H1 (cell line): ENCODE results near the gene BTBD1. TPM values are rescaled to one million over a fixed set of nuclear protein-coding genes. Genes with fewer than 3 reads are reported as not detected.

Source experiments
- CTCF ChIA-PET: fragments of 300-600 bp; sonication (Branson Sonifier 250); formaldehyde crosslinking; loops from one replicate; lab custom pipeline; 2021; ENCODE audit not compliant: partially characterized antibody; lab: Charles Lee
- POLR2A ChIA-PET: fragments of 300-600 bp; sonication (Branson Sonifier 250); formaldehyde crosslinking; loops from one replicate; lab custom pipeline; 2021; ENCODE audit warnings: inconsistent platforms; ENCODE audit not compliant: partially characterized antibody; lab: Charles Lee
- DNase-seq, 2 experiments: peaks; one replicate each; pipeline versions ENCODE4 v3.0.0 to v3.0.0-alpha.2; 2010 to 2022; ENCODE audit warnings: low spot score in 2 of 2, low read depth in 1 of 2, mixed read lengths in 1 of 2
- FAIRE-seq: peaks from 2 replicates; lab custom pipeline; 2011; peaks lifted over from hg19 to GRCh38; lab: Jason Lieb, UNC
- H2AFZ ChIP-seq: 2 replicates; pipeline ENCODE4 v1.8.1; 2012; ENCODE audit warnings: low read length, inconsistent platforms
- H2AK5ac ChIP-seq: 2 replicates; pipeline ENCODE4 v1.6.1; 2013; ENCODE audit warnings: low read depth, low read length
- H2BK120ac ChIP-seq: replicated peaks from 2 replicates; pipeline ENCODE3; 2013; ENCODE audit warnings: low read depth, low read length, inconsistent platforms
- H2BK12ac ChIP-seq: 2 replicates; pipeline ENCODE4 v1.6.1; 2013; ENCODE audit warnings: low read depth, low read length
- H2BK15ac ChIP-seq: 2 replicates; pipeline ENCODE4 v1.6.1; 2013; ENCODE audit warnings: low read length
- H2BK20ac ChIP-seq: 2 replicates; pipeline ENCODE4 v1.6.1; 2013; ENCODE audit warnings: low read length
- H2BK5ac ChIP-seq: 2 replicates; pipeline ENCODE4 v1.6.1; 2013; ENCODE audit warnings: low read depth, low read length
- H3K14ac ChIP-seq: 2 replicates; pipeline ENCODE4 v1.6.1; 2013; ENCODE audit warnings: inconsistent platforms; ENCODE audit not compliant: insufficient read length
- H3K18ac ChIP-seq: 2 replicates; pipeline ENCODE4 v1.6.1; 2013; ENCODE audit warnings: low read length; ENCODE audit errors: extremely low read depth
- H3K23ac ChIP-seq: 2 replicates; pipeline ENCODE4 v1.6.1; 2013; ENCODE audit warnings: inconsistent platforms; ENCODE audit not compliant: insufficient read length
- H3K23me2 ChIP-seq: 2 replicates; pipeline ENCODE4 v1.6.1; 2013; ENCODE audit warnings: low read depth, low read length
- H3K27ac ChIP-seq: 2 replicates; pipeline ENCODE4 v1.6.1; 2011; ENCODE audit warnings: low read depth, low read length, inconsistent platforms
- H3K27me3 ChIP-seq, 4 experiments: replicated peaks in 1 of 4; 1 replicate in 1 of 4; 2 replicates in 3 of 4; pipeline versions ENCODE4 v1.6.1 to v1.8.1; 2011 to 2013; ENCODE audit warnings: low read length in 3 of 4, mild to moderate bottlenecking in 3 of 4, inconsistent platforms in 2 of 4, mixed read lengths in 2 of 4, moderate library complexity in 1 of 4; ENCODE audit not compliant: control insufficient read depth in 3 of 4, insufficient read depth in 3 of 4; ENCODE audit errors: extremely low read depth in 1 of 4
- H3K36me3 ChIP-seq, 4 experiments: 2 replicates each; pipeline versions ENCODE4 v1.6.1 to v1.8.1; 2011 to 2013; ENCODE audit warnings: mild to moderate bottlenecking in 4 of 4, low read length in 3 of 4, moderate library complexity in 2 of 4, control low read depth in 1 of 4, inconsistent platforms in 1 of 4; ENCODE audit not compliant: insufficient read depth in 4 of 4, control insufficient read depth in 2 of 4
- H3K4ac ChIP-seq: replicated peaks from 2 replicates; pipeline ENCODE3; 2013; ENCODE audit warnings: low read length, low read depth, mixed read lengths, inconsistent platforms; ENCODE audit not compliant: insufficient read length
- H3K4me1 ChIP-seq, 4 experiments: replicated peaks in 1 of 4; 1 replicate in 1 of 4; 2 replicates in 3 of 4; pipeline versions ENCODE4 v1.6.1 to v1.8.1; 2011 to 2013; ENCODE audit warnings: low read length in 3 of 4, inconsistent platforms in 2 of 4, mixed read lengths in 1 of 4; ENCODE audit not compliant: insufficient read depth in 4 of 4, control insufficient read depth in 3 of 4
- H3K4me2 ChIP-seq, 2 experiments: 2 replicates each; pipeline versions ENCODE4 v1.6.1 to v1.8.1; 2011 to 2013; ENCODE audit warnings: low read depth in 2 of 2, low read length in 2 of 2, control low read depth in 1 of 2, inconsistent platforms in 1 of 2, mild to moderate bottlenecking in 1 of 2; ENCODE audit not compliant: insufficient read depth in 1 of 2
- H3K4me3 ChIP-seq, 4 experiments: fragments of 200-600, 300-600 bp in 1 of 4; sonication (generic), shearing (Covaris generic), sonication (Bioruptor Twin) in 1 of 4; 2 replicates each; pipeline versions ENCODE4 v1.5.1 to v1.8.1; 2011 to 2016; ENCODE audit warnings: low read length in 4 of 4, low read depth in 3 of 4, control low read depth in 2 of 4, inconsistent platforms in 2 of 4, mild to moderate bottlenecking in 2 of 4, mixed read lengths in 1 of 4, moderate library complexity in 1 of 4; ENCODE audit not compliant: insufficient read depth in 2 of 4; ENCODE audit errors: extremely low read depth in 1 of 4
- H3K56ac ChIP-seq: replicated peaks from 2 replicates; pipeline ENCODE3; 2013; ENCODE audit warnings: low read depth, mild to moderate bottlenecking, mixed read lengths, low read length, inconsistent platforms; ENCODE audit not compliant: insufficient read length
- H3K79me1 ChIP-seq: 2 replicates; pipeline ENCODE4 v1.6.1; 2013; ENCODE audit warnings: low read depth, low read length, control low read depth
- H3K79me2 ChIP-seq, 2 experiments: 2 replicates each; pipeline versions ENCODE4 v1.6.1 to v1.8.1; 2012 to 2013; ENCODE audit warnings: low read length in 2 of 2, mild to moderate bottlenecking in 2 of 2, inconsistent platforms in 1 of 2; ENCODE audit not compliant: insufficient read depth in 2 of 2, control insufficient read depth in 1 of 2
- H3K9ac ChIP-seq, 4 experiments: replicated peaks in 1 of 4; 1 replicate in 1 of 4; 2 replicates in 3 of 4; pipeline versions ENCODE4 v1.6.1 to v1.8.1; 2011 to 2013; ENCODE audit warnings: low read depth in 3 of 4, low read length in 3 of 4, control low read depth in 2 of 4, mild to moderate bottlenecking in 2 of 4, moderate library complexity in 2 of 4, inconsistent platforms in 1 of 4; ENCODE audit errors: extremely low read depth in 1 of 4
- H3K9me3 ChIP-seq, 2 experiments: 2 replicates each; pipeline versions ENCODE4 v1.6.1 to v1.8.1; 2012 to 2013; ENCODE audit warnings: mild to moderate bottlenecking in 2 of 2, moderate library complexity in 2 of 2, control low read depth in 1 of 2, inconsistent platforms in 1 of 2, low read depth in 1 of 2, low read length in 1 of 2, mixed read lengths in 1 of 2; ENCODE audit not compliant: insufficient read depth in 2 of 2
- H4K20me1 ChIP-seq, 2 experiments: replicated peaks in 1 of 2; 2 replicates each; pipeline versions ENCODE3 to v1.8.1; 2011 to 2013; ENCODE audit warnings: inconsistent platforms in 2 of 2, low read length in 2 of 2, mild to moderate bottlenecking in 1 of 2; ENCODE audit not compliant: insufficient read depth in 2 of 2, control insufficient read depth in 1 of 2
- H4K5ac ChIP-seq: 2 replicates; pipeline ENCODE4 v1.6.1; 2013; ENCODE audit warnings: low read length, low read depth, mixed read lengths, inconsistent platforms; ENCODE audit not compliant: insufficient read length
- H4K8ac ChIP-seq: 2 replicates; pipeline ENCODE4 v1.8.0; 2013; ENCODE audit warnings: mild to moderate bottlenecking, moderate library complexity, low read length, inconsistent platforms; ENCODE audit not compliant: insufficient read depth; ENCODE audit errors: extremely low read depth
- H4K91ac ChIP-seq: replicated peaks from 2 replicates; pipeline ENCODE3; 2013; ENCODE audit warnings: low read length, mixed read lengths, inconsistent platforms; ENCODE audit not compliant: insufficient read length
- CBX8 ChIP-seq: fragments of 300-800, 300-1000 bp; sonication (generic); IDR thresholded peaks from 2 replicates; pipeline ENCODE4 v1.7.1; 2016; ENCODE audit warnings: low read depth, low read length, borderline replicate concordance
- CHD1 ChIP-seq: IDR thresholded peaks from 2 replicates; pipeline ENCODE4 v1.6.1; 2012; ENCODE audit warnings: low read depth, low read length, improper control_type of control experiment
- NRF1 ChIP-seq: IDR thresholded peaks from 2 replicates; pipeline ENCODE4 v1.6.1; 2011; ENCODE audit warnings: mild to moderate bottlenecking, low read depth, low read length, improper control_type of control experiment
- RXRA ChIP-seq: IDR thresholded peaks from 2 replicates; pipeline ENCODE4 v1.6.1; 2011; ENCODE audit warnings: low read depth, mild to moderate bottlenecking, low read length, moderate library complexity; ENCODE audit not compliant: insufficient read depth
- SAP30 ChIP-seq: fragments of 300-600 bp; sonication (generic); IDR thresholded peaks from 2 replicates; pipeline ENCODE4 v1.7.1; 2012; ENCODE audit warnings: low read length, moderate library complexity, mild to moderate bottlenecking, inconsistent platforms; ENCODE audit not compliant: insufficient read depth, insufficient replicate concordance
- SIRT6 ChIP-seq: IDR thresholded peaks from one replicate; pipeline ENCODE4 v1.7.1; 2012; ENCODE audit warnings: low read length, inconsistent platforms
- SP1 ChIP-seq: IDR thresholded peaks from 2 replicates; pipeline ENCODE4 v1.6.1; 2011; ENCODE audit warnings: low read depth, low read length
- SP2 ChIP-seq: IDR thresholded peaks from 2 replicates; pipeline ENCODE4 v1.6.1; 2012; ENCODE audit warnings: mild to moderate bottlenecking, low read length, inconsistent platforms
- SUZ12 ChIP-seq: fragments of 200-600 bp; sonication (generic); IDR thresholded peaks from 2 replicates; pipeline ENCODE4 v1.6.1; 2012; ENCODE audit warnings: mild to moderate bottlenecking, inconsistent platforms, low read length, moderate library complexity, mixed read lengths
- TEAD4 ChIP-seq: IDR thresholded peaks from 2 replicates; pipeline ENCODE4 v1.6.1; 2012; ENCODE audit warnings: low read depth, low read length, inconsistent platforms, mixed read lengths
- ZNF274 ChIP-seq: IDR thresholded peaks from 2 replicates; pipeline ENCODE4 v1.7.0; 2012; ENCODE audit warnings: low read length, borderline replicate concordance; ENCODE audit errors: extremely low read depth
- WGBS, 2 experiments: shearing (Covaris generic) in 1 of 2; methylation state at CpG; one replicate each; pipeline versions ENCODE4 v1.1.6 to v1.1.7; 2013 to 2015; ENCODE audit warnings: low lambda C conversion rate in 2 of 2, mixed read lengths in 2 of 2, inconsistent platforms in 1 of 2, low coverage in 1 of 2, missing lambda C conversion rate in 1 of 2; ENCODE audit not compliant: insufficient replicate concordance in 2 of 2, insufficient coverage in 1 of 2, insufficient read length in 1 of 2; ENCODE audit errors: extremely low coverage in 1 of 2, missing lambda C conversion rate in 1 of 2; 5-methylcytosine and 5-hydroxymethylcytosine counted together
- polyA plus RNA-seq, 7 experiments: library from polyadenylated mRNA; depleted of rRNA in 3 of 7; stranded (reverse) in 5 of 7; unstranded in 2 of 7; fragments of >200 nt in 5 of 7; fragments of 200-250 nt in 2 of 7; gene quantifications; 1 replicate in 5 of 7; 2 replicates in 1 of 7; 4 replicates in 1 of 7; pipeline versions ENCODE4 v1.2.1 to v1.2.3, GENCODE V29; 2011 to 2013; ENCODE audit warnings: missing spikeins in 2 of 7, mixed read lengths in 2 of 7
- total RNA-seq: library from RNA; stranded (reverse); fragmentation: NEBNext Ultra II Directional; extraction: Animal tissue kit (Norgen Biotek cat#: 25700); gene quantifications from 2 replicates; pipeline ENCODE4 v1.2.1, GENCODE V29; 2021
- TF ChIP-seq, protein P1 (sequence below): IDR thresholded peaks from 2 replicates; pipeline ENCODE4 v1.6.1; 2012; ENCODE audit warnings: inconsistent platforms
- TF ChIP-seq, protein P2 (sequence below): IDR thresholded peaks from 2 replicates; pipeline ENCODE4 v1.6.1; 2011; ENCODE audit warnings: low read depth, mild to moderate bottlenecking, low read length; ENCODE audit not compliant: insufficient read depth

BTBD1 gene
- total and polyA plus RNA-seq, 2 of the 8 experiments (the other 6 are each of a cell fraction or from before 2014, with no cell fraction given), result 18.6 to 39.5 TPM

DNA sequence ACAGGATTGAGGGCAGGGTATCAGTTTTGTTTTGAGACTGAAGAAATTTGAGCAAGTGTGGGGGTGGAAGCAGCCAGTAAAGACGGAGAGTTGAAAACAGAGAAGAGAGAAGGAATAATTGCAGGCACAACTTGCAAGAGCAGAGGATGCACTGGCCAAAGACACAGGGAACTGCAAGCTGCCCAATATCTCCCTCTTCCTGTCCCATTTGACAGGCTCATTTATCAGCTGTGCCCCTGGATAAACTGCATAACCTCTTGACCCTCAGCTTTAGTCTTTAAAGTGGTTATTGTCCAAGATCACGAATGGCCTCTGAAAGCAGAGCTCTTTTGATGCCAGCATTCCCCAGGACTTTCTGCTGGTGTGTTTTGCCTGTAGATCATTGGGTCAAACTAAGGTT, 86.1 kb downstream of the BTBD1 start:
- no peak overlapping the region for H2BK5ac ChIP-seq
- peaks cover 0 to 3% (median 3%) of the 10 kb centered on the region in 4 experiments; a peak in 2 of 7 replicates for H3K4me1 ChIP-seq
- H3K14ac ChIP-seq, result no peak overlapping the region
- H3K4me3 ChIP-seq, result no peak overlapping the region
- H3K23ac ChIP-seq, result no peak overlapping the region
- DNase-seq (no peak), FAIRE-seq (no peak)
- no peaks in the 10 kb centered on the region for H3K79me1 ChIP-seq
- no peak overlapping the region for H3K9ac ChIP-seq
- H3K27ac ChIP-seq, result no peak overlapping the region
- ChIA-PET CTCF (no interaction called here), POLR2A (no interaction called here)
- no peak overlapping the region for H3K18ac ChIP-seq
- no peaks in the 10 kb centered on the region for H3K9me3 ChIP-seq
- H3K56ac ChIP-seq, result no peak overlapping the region
- no peak overlapping the region for H2AK5ac ChIP-seq
- 87% methylated on average over 2 of the region's 2 CpGs; no CpG with 5 or more reads in 1 of the 2 experiments for WGBS, 2 experiments
- H4K8ac ChIP-seq, result no peak overlapping the region
- no peak overlapping the region for H2AFZ ChIP-seq
- no peak for TF ChIP-seq SP2
- TF ChIP-seq CHD1, result no peak
- no peak for TF ChIP-seq SIRT6
- no peak for TF ChIP-seq SP1
- no peak for TF ChIP-seq NRF1
- no peak for TF ChIP-seq RXRA
- no peak for TF ChIP-seq CBX8
- no peak for TF ChIP-seq SUZ12
- no peak for TF ChIP-seq SAP30
- no peak for TF ChIP-seq ZNF274
- no peak for TF ChIP-seq TEAD4
- TF ChIP-seq, protein P1, sequence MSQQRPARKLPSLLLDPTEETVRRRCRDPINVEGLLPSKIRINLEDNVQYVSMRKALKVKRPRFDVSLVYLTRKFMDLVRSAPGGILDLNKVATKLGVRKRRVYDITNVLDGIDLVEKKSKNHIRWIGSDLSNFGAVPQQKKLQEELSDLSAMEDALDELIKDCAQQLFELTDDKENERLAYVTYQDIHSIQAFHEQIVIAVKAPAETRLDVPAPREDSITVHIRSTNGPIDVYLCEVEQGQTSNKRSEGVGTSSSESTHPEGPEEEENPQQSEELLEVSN, result no peak
- TF ChIP-seq, protein P2, sequence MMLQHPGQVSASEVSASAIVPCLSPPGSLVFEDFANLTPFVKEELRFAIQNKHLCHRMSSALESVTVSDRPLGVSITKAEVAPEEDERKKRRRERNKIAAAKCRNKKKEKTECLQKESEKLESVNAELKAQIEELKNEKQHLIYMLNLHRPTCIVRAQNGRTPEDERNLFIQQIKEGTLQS, result no peak
- H2BK12ac ChIP-seq, result no peak overlapping the region
- no peak overlapping the region for H4K91ac ChIP-seq
- H3K4me2 ChIP-seq, result no peak overlapping the region
- H2BK20ac ChIP-seq, result no peak overlapping the region
- peaks cover 0 to 6% (median 5%) of the 10 kb centered on the region in 4 experiments; a peak in 6 of 7 replicates for H3K27me3 ChIP-seq
- no peak overlapping the region for H3K4ac ChIP-seq
- no peak overlapping the region for H2BK15ac ChIP-seq
- no peaks in the 10 kb centered on the region for H3K36me3 ChIP-seq
- H4K5ac ChIP-seq, result no peak overlapping the region
- no peaks in the 10 kb centered on the region for H4K20me1 ChIP-seq
- H3K79me2 ChIP-seq, result no peaks in the 10 kb centered on the region
- H2BK120ac ChIP-seq, result no peak overlapping the region
- H3K23me2 ChIP-seq, result peaks cover 7% of the 10 kb centered on the region; the same call in 1 of the 2 replicates
